ENCODE measurements around the gene SHC4. TPM values are rescaled to one million over a fixed set of nuclear protein-coding genes. Genes with fewer than 3 reads are reported as not detected.

Gene SHC4
- total RNA-seq (ENCODE audit: low replicate concordance), result 1.9 and 2.2 TPM in 2 replicates

- peak within 1 kb of the TSS; percentile 27 for H3K27ac Mint-ChIP-seq
- H3K27me3 Mint-ChIP-seq (ENCODE audit: insufficient read depth, low read depth), result peaks cover 9% of the 10 kb centered on the region
Observed at GRCh38 chr15:48963524-48964113, at the start of gene SHC4. Gene SHC4 (minus strand): TSS chr15:48963919. CDS start chr15:48963015, 904 bp downstream.

GRCh38 chr15:48999314-48999713 is 35.6 kb upstream of the SHC4 start:
- no peaks in the 10 kb centered on the region for H3K79me2 ChIP-seq (ENCODE audit: low read depth)
- TF ChIP-seq EZH2 (IDR thresholded peaks at IDR 0.05), result no peak
- TF ChIP-seq EZH2phosphoT487 (IDR thresholded peaks at IDR 0.05), result no peak
- TF ChIP-seq, protein P1, sequence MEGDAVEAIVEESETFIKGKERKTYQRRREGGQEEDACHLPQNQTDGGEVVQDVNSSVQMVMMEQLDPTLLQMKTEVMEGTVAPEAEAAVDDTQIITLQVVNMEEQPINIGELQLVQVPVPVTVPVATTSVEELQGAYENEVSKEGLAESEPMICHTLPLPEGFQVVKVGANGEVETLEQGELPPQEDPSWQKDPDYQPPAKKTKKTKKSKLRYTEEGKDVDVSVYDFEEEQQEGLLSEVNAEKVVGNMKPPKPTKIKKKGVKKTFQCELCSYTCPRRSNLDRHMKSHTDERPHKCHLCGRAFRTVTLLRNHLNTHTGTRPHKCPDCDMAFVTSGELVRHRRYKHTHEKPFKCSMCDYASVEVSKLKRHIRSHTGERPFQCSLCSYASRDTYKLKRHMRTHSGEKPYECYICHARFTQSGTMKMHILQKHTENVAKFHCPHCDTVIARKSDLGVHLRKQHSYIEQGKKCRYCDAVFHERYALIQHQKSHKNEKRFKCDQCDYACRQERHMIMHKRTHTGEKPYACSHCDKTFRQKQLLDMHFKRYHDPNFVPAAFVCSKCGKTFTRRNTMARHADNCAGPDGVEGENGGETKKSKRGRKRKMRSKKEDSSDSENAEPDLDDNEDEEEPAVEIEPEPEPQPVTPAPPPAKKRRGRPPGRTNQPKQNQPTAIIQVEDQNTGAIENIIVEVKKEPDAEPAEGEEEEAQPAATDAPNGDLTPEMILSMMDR (IDR thresholded peaks at IDR 0.05), result no peak
- no peaks in the 10 kb centered on the region for H3K9me3 ChIP-seq (ENCODE audit: low read depth)
- H3K4me1 Mint-ChIP-seq, result no peaks in the 10 kb centered on the region
- no peaks in the 10 kb centered on the region for H3K4me1 ChIP-seq
- H3K27ac ChIP-seq, result no peak overlapping the region
- H3K9ac ChIP-seq, result no peak overlapping the region
- no peaks in the 10 kb centered on the region for H4K20me1 ChIP-seq (ENCODE audit: low read depth)
- H3K9me3 Mint-ChIP-seq, result peaks cover 10% of the 10 kb centered on the region
- H3K27me3 Mint-ChIP-seq (ENCODE audit: insufficient read depth, low read depth), result no peaks in the 10 kb centered on the region
- no peaks in the 10 kb centered on the region for H3K27me3 ChIP-seq
- no peak overlapping the region for H3K4me3 Mint-ChIP-seq
- H3K36me3 ChIP-seq, result peaks cover 10% of the 10 kb centered on the region
- DNase-seq (ENCODE audit: low spot score), result no peak
- H3K36me3 Mint-ChIP-seq, result peaks cover 29% of the 10 kb centered on the region
- no peak overlapping the region for H3K4me2 ChIP-seq
- H3F3A ChIP-seq (ENCODE audit: low read depth), result no peaks in the 10 kb centered on the region
- no peak overlapping the region for H3K27ac Mint-ChIP-seq
- H3K4me3 ChIP-seq, result no peak overlapping the region
- H2AFZ ChIP-seq (replicated peaks), result no peak overlapping the region

More at GRCh38 chr15:48963524-48964113, at the start of gene SHC4:
- H3K9me3 Mint-ChIP-seq, result no peaks in the 10 kb centered on the region
- peaks cover 61% of the 10 kb centered on the region for H3K27me3 ChIP-seq
- H3K4me1 Mint-ChIP-seq, result peaks cover 7% of the 10 kb centered on the region
- H3K4me3 Mint-ChIP-seq, result peak within 1 kb of the TSS; percentile 86
- no peaks in the 10 kb centered on the region for H4K20me1 ChIP-seq (ENCODE audit: low read depth)
- DNase-seq (ENCODE audit: low spot score), result peak; percentile 85
- H3K36me3 Mint-ChIP-seq, result no peaks in the 10 kb centered on the region
- no peak within 1 kb of the TSS for H3K27ac ChIP-seq
- no peaks in the 10 kb centered on the region for H3F3A ChIP-seq (ENCODE audit: low read depth)
- H3K9ac ChIP-seq, result no peak within 1 kb of the TSS
- no peaks in the 10 kb centered on the region for H3K79me2 ChIP-seq (ENCODE audit: low read depth)
- peak within 1 kb of the TSS; percentile 93 for H3K4me2 ChIP-seq
- H3K4me3 ChIP-seq, result peak within 1 kb of the TSS; percentile 67
- TF ChIP-seq, protein P1 (IDR thresholded peaks at IDR 0.05), result peak; percentile 41
- TF ChIP-seq EZH2phosphoT487 (IDR thresholded peaks at IDR 0.05), result no peak
- no peaks in the 10 kb centered on the region for H3K9me3 ChIP-seq (ENCODE audit: low read depth)
- peaks cover 8% of the 10 kb centered on the region for H3K4me1 ChIP-seq
- peak within 1 kb of the TSS; percentile 95 for H2AFZ ChIP-seq (replicated peaks)
- H3K36me3 ChIP-seq, result no peaks in the 10 kb centered on the region

DNA sequence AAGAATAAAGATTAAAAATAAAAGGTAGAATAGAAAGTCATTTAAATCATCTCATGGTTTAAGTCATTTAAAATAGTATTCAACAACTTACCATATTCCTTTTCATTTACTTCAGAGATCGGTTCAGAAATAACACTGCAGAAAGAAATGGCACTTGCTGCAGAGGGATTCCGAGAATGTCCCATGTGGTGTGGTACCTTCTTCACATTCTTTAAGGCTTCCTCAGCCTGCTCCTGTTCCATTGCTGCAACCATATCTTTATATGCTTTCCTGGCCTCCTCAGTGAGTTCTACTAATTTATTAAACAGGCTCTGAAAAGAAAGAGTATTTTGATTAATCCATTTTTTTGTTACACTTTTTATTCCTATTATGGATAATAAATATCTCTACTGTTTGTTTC is 32.6 kb upstream of the SHC4 start:
- Mint-ChIP-seq H3K9me3 (no peaks in the 10 kb centered on the region), H3K4me3 (no peak overlapping the region), H3K36me3 (peaks cover 30% of the 10 kb centered on the region), H3K4me1 (no peaks in the 10 kb centered on the region), H3K27ac (no peak overlapping the region), H3K27me3 (ENCODE audit: insufficient read depth, low read depth) (no peaks in the 10 kb centered on the region)
- Histone ChIP-seq H3K4me2 (no peak overlapping the region), H3K27ac (no peak overlapping the region), H3K9me3 (ENCODE audit: low read depth) (no peaks in the 10 kb centered on the region), H2AFZ (replicated peaks) (no peak overlapping the region), H3K36me3 (peaks cover 10% of the 10 kb centered on the region), H3K4me3 (no peak overlapping the region), H3K79me2 (ENCODE audit: low read depth) (no peaks in the 10 kb centered on the region), H4K20me1 (ENCODE audit: low read depth) (no peaks in the 10 kb centered on the region), H3K27me3 (no peaks in the 10 kb centered on the region), H3K9ac (no peak overlapping the region), H3F3A (ENCODE audit: low read depth) (no peaks in the 10 kb centered on the region), H3K4me1 (no peaks in the 10 kb centered on the region)
- TF ChIP-seq, protein P1 (IDR thresholded peaks at IDR 0.05), result no peak
- no peak for TF ChIP-seq EZH2phosphoT487 (IDR thresholded peaks at IDR 0.05)
- no peak for DNase-seq (ENCODE audit: low spot score)
